ENCODE data around the gene SMO.
"Not testable (repeated sequence)": the region's sequence is repeated elsewhere in the genome, so short reads cannot be mapped to it uniquely, and the experiment has no call there.

SMO gene

DNA sequence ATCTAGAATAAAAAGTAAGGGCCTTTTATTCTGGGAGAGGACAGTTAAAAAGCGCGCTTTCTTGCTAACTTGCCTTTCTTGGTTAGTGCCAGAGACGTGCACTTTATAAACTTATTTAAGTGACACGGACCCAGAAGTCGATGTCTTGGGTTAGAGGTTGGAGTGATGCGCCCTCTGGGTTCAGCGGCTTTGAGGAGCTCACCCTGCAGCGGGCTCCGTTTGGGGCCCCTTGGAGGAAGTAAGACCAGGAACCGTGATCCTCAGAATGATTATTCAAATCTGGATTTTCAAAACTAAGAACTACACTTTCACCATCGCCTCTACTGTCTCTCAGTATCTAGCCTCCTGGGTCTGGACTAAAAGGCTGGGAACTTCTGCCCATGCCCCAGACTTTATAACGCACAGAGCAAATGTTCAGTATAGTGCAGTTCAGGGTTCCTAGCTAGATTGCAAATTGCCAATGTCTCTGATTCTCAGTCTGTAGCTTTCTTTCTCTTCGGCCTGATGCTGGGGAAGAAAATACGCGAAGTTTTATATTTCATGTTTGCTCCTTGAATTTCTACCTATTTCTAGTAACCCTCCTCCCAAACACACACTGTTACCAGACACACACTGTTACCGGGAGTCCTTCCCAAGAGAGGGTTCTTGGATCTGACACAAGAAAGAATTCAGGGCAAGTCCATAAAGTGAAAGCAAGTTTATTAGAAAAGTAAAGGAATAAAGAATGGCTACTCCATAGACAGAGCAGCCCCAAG lies 18.6 kb upstream of the SMO start:
- H4K20me1 ChIP-seq (ENCODE audit: low read depth, low read length) = no peaks in the 10 kb centered on the region
- H3K9ac ChIP-seq (ENCODE audit: low read length) = peak overlapping the region; percentile 25; the same call in 1 of the 2 replicates
- H3K9me2 ChIP-seq (replicated peaks; ENCODE audit: insufficient read depth, low read length) = no peaks in the 10 kb centered on the region
- TF ChIP-seq EZH2phosphoT487 (conservative IDR thresholded peaks at IDR 0.05; ENCODE audit: low read length) (no peak), CTCF (IDR thresholded peaks at IDR 0.05; ENCODE audit: insufficient read depth, low read length, poor library complexity, severe bottlenecking) (no peak)
- no peaks in the 10 kb centered on the region for H3K36me3 ChIP-seq (ENCODE audit: low read length)
- H3F3A ChIP-seq (ENCODE audit: insufficient read depth) = no peaks in the 10 kb centered on the region
- H3K79me2 ChIP-seq (ENCODE audit: insufficient read depth, low read length) = no peaks in the 10 kb centered on the region
- H3K4me3 ChIP-seq (ENCODE audit: insufficient read depth, low read length, poor library complexity, severe bottlenecking) = no peak overlapping the region
- H3K9me3 ChIP-seq (ENCODE audit: insufficient read depth, low read length) = no peaks in the 10 kb centered on the region
- peak overlapping the region; percentile 35 for H3K4me2 ChIP-seq (ENCODE audit: low read depth, low read length, poor library complexity, severe bottlenecking)
- no peak overlapping the region for H3K27ac ChIP-seq (ENCODE audit: low read depth, low read length)
- no peak overlapping the region for H2AFZ ChIP-seq (ENCODE audit: low read depth, low read length, severe bottlenecking)
- H3K27me3 ChIP-seq (ENCODE audit: low read length) = no peaks in the 10 kb centered on the region

GRCh38 chr7:129170441-129171021 lies 17.9 kb upstream of the SMO start:
- H3K79me2 ChIP-seq (ENCODE audit: insufficient read depth, low read length) = no peaks in the 10 kb centered on the region
- H3F3A ChIP-seq (ENCODE audit: insufficient read depth) = no peaks in the 10 kb centered on the region
- no peaks in the 10 kb centered on the region for H4K20me1 ChIP-seq (ENCODE audit: low read depth, low read length)
- no peak overlapping the region for H3K4me3 ChIP-seq (ENCODE audit: insufficient read depth, low read length, poor library complexity, severe bottlenecking)
- no peak overlapping the region for H3K27ac ChIP-seq (ENCODE audit: low read depth, low read length)
- no peak overlapping the region for H3K4me2 ChIP-seq (ENCODE audit: low read depth, low read length, poor library complexity, severe bottlenecking)
- H3K9me3 ChIP-seq (ENCODE audit: insufficient read depth, low read length) = no peaks in the 10 kb centered on the region
- no peak for TF ChIP-seq CTCF (IDR thresholded peaks at IDR 0.05; ENCODE audit: insufficient read depth, low read length, poor library complexity, severe bottlenecking)
- no peak for TF ChIP-seq EZH2phosphoT487 (conservative IDR thresholded peaks at IDR 0.05; ENCODE audit: low read length)
- H3K36me3 ChIP-seq (ENCODE audit: low read length) = no peaks in the 10 kb centered on the region
- no peaks in the 10 kb centered on the region for H3K27me3 ChIP-seq (ENCODE audit: low read length)
- H3K9me2 ChIP-seq (replicated peaks; ENCODE audit: insufficient read depth, low read length) = no peaks in the 10 kb centered on the region
- no peak overlapping the region for H2AFZ ChIP-seq (ENCODE audit: low read depth, low read length, severe bottlenecking)
- no peak overlapping the region for H3K9ac ChIP-seq (ENCODE audit: low read length)

- not testable (repeated sequence) for H3K27me3 ChIP-seq (ENCODE audit: low read length); H3K4me3 ChIP-seq (ENCODE audit: insufficient read depth, low read length, poor library complexity, severe bottlenecking); H3K9ac ChIP-seq (ENCODE audit: low read length); H3K4me2 ChIP-seq (ENCODE audit: low read depth, low read length, poor library complexity, severe bottlenecking); H3K79me2 ChIP-seq (ENCODE audit: insufficient read depth, low read length); H3K36me3 ChIP-seq (ENCODE audit: low read length); H2AFZ ChIP-seq (ENCODE audit: low read depth, low read length, severe bottlenecking); H4K20me1 ChIP-seq (ENCODE audit: low read depth, low read length); H3K9me2 ChIP-seq (replicated peaks; ENCODE audit: insufficient read depth, low read length); H3K9me3 ChIP-seq (ENCODE audit: insufficient read depth, low read length); H3F3A ChIP-seq (ENCODE audit: insufficient read depth); H3K27ac ChIP-seq (ENCODE audit: low read depth, low read length)
Observed at GRCh38 chr7:129173861-129174260, 14.6 kb upstream of the SMO start.

All from SU-DHL-6 (cell line).